ENCODE results near the gene SOBP. TPM values are rescaled to one million over a fixed set of nuclear protein-coding genes. Genes with fewer than 3 reads are reported as not detected.

The SOBP gene
- total and polyA plus RNA-seq, 2 donors = 15.3 to 27.7 TPM

DNA sequence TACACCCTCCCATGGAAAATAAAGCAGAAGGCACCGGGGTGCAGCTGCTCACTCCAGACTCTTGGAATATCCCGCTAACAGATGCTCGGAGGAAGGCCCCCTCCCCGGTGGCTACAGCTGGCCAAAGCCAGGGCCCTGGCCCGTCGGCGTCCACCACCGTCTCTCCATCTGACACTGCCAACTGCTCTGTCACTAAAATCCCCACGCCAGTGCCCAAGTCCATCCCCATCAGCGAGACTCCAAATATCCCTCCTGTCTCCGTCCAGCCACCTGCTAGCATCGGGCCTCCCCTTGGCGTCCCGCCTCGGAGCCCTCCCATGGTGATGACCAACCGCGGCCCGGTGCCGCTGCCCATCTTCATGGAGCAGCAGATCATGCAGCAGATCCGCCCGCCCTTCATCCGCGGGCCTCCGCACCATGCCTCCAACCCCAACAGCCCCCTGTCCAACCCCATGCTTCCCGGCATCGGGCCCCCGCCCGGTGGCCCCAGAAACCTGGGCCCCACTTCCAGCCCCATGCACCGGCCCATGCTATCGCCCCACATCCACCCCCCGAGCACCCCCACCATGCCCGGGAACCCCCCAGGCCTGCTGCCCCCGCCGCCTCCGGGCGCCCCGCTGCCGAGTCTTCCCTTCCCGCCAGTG, 143.9 kb downstream of the SOBP start:
- H3K4me1 ChIP-seq (ENCODE audit: insufficient read depth) = peaks cover 4% of the 10 kb centered on the region
- H3K4me3 ChIP-seq (ENCODE audit: low read depth, low read length) = no peak overlapping the region
- H3K36me3 ChIP-seq (ENCODE audit: insufficient read depth) = no peaks in the 10 kb centered on the region
- 73% methylated on average over 39 of the region's 39 CpGs for WGBS
- H3K27ac ChIP-seq (ENCODE audit: low read depth) = no peak overlapping the region
- no peak for DNase-seq (ENCODE audit: extremely low spot score)

DNA sequence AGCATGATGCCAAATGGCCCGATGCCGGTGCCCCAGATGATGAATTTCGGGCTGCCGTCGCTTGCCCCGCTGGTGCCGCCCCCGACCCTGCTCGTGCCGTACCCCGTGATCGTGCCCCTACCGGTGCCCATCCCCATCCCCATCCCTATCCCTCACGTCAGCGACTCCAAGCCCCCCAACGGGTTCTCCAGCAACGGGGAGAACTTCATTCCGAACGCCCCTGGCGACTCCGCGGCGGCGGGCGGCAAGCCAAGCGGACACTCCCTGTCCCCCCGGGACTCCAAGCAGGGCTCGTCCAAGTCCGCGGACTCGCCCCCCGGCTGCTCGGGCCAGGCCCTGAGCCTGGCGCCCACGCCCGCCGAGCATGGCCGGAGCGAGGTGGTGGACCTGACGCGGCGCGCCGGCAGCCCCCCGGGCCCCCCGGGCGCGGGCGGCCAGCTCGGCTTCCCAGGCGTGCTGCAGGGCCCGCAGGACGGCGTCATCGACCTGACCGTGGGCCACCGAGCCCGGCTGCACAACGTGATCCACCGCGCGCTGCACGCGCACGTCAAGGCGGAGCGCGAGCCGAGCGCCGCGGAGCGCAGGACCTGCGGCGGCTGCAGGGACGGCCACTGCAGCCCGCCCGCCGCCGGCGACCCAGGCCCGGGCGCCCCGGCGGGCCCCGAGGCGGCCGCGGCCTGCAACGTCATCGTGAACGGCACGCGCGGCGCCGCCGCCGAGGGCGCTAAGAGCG, 144.6 kb downstream of the SOBP start:
- WGBS = 15% methylated on average over 101 of the region's 101 CpGs

DNA sequence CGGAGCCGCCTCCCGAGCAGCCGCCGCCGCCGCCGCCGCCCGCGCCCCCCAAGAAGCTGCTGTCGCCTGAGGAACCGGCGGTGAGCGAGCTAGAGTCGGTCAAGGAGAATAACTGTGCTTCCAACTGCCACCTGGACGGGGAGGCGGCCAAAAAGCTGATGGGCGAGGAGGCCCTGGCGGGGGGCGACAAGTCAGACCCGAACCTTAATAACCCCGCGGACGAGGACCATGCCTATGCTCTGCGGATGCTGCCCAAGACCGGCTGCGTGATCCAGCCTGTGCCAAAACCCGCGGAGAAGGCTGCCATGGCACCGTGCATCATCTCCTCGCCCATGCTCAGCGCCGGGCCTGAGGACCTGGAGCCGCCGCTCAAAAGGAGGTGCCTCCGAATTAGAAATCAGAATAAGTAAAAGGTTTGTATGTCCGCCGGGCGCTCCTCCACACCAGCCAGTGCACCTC, 145.2 kb downstream of the SOBP start:
- WGBS = 59% methylated on average over 40 of the region's 40 CpGs
- Histone ChIP-seq H3K4me3 (ENCODE audit: low read depth, low read length) (peak overlapping the region; percentile 32), H3K27ac (ENCODE audit: low read depth) (no peak overlapping the region), H3K36me3 (ENCODE audit: insufficient read depth) (no peaks in the 10 kb centered on the region), H3K4me1 (ENCODE audit: insufficient read depth) (peaks cover 4% of the 10 kb centered on the region)
- no peak for DNase-seq (ENCODE audit: extremely low spot score)

More for the DNA sequence above, 144.6 kb downstream of the SOBP start:
- DNase-seq (ENCODE audit: extremely low spot score) = no peak
- H3K4me1 ChIP-seq (ENCODE audit: insufficient read depth) = peaks cover 4% of the 10 kb centered on the region
- H3K36me3 ChIP-seq (ENCODE audit: insufficient read depth) = no peaks in the 10 kb centered on the region
- peak overlapping the region; percentile 32 for H3K4me3 ChIP-seq (ENCODE audit: low read depth, low read length)
- H3K27ac ChIP-seq (ENCODE audit: low read depth) = no peak overlapping the region

DNA sequence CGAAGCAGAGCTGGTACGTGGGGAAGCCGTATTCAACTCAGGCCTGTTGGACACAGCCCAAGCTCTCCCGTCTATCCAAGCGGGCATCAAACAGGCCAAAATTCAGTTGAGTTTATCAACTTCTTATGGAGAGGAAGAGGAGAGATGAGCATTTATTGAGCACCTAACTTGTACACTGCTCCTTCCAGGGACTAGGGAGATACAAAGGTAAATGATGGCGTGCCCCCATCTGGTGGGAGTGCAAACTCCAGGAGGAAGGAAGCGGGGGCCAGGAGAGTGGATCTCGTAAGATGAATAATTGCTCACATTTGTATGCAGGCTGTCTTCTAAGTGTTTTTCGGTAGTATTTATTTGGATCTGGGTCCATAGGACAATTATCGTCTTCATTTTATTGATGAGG, 146.6 kb downstream of the SOBP start:
- H3K4me3 ChIP-seq (ENCODE audit: low read depth, low read length) = no peak overlapping the region
- WGBS = 98% methylated on average over 10 of the region's 10 CpGs
- no peak for DNase-seq (ENCODE audit: extremely low spot score)
- H3K27ac ChIP-seq (ENCODE audit: low read depth) = no peak overlapping the region
- H3K36me3 ChIP-seq (ENCODE audit: insufficient read depth) = no peaks in the 10 kb centered on the region
- H3K4me1 ChIP-seq (ENCODE audit: insufficient read depth) = peaks cover 4% of the 10 kb centered on the region

DNA sequence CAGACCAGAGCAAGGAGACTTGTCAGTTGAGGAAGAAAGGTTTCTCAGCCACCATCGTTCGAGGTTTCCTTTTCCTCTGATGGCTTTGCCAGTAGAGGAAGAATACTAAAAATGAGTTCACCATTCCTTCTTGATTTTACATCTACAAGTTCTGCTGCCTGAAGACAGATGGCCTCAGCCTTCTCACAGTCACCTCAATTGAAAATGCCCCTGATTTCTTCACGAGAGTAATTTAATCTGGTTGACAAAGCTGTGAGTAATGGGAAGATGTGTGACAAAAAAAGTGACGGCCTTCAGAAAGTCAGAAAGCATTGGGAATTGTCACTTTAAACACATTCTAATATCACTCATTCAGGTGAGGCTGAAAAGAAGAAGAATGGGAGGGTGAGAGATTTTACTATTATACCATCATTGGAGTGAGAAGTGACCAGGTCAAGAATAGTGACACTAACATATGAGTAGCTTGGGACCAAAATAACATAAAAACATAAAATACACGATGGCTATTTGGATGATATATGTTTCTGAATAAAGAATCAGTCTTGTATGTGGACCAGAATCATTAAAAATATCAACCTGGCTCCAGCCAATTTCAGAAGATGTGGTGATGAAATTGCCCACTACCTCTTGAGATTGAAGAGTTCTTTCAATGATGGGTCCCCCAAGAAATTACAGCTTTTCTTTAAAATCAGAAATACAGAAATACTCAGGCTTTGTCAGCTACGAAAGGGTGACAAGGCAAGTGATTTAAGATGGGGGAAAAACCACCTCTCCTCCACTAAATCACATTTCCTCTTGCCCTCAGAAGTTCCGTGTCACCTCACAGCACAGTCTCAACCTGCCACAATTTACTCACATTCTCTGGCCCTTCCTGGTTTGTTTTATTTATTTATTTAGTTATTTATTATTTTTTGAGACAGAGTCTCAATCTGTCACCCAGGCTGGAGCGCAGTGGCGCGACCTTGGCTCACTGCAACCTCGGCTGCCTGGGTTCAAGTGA, 147.7 kb downstream of the SOBP start:
- no peak overlapping the region for H3K4me3 ChIP-seq (ENCODE audit: low read depth, low read length)
- peaks cover 4% of the 10 kb centered on the region for H3K4me1 ChIP-seq (ENCODE audit: insufficient read depth)
- H3K36me3 ChIP-seq (ENCODE audit: insufficient read depth) = no peaks in the 10 kb centered on the region
- no peak for DNase-seq (ENCODE audit: extremely low spot score)
- no peak overlapping the region for H3K27ac ChIP-seq (ENCODE audit: low read depth)
- WGBS = 88% methylated on average over 11 of the region's 11 CpGs

DNA sequence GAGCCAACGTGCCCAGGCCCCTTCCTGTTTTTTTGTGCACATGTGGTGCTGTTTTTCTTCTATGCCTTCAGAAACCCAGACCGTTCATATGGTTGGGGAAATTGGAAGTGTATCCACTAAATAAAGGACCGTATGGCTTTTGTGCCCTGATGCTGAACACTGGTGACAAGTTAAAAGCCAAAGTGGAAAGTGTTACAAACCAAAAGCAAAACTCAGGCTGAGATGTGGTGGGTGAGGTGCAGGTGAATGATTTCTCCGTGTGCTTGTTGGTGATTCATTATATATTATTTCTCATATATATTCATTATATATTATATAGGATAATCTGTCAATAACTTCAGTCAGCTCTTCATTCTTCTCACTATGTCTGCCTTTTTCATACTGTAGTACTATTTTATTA, 148.6 kb downstream of the SOBP start:
- Histone ChIP-seq H3K4me1 (ENCODE audit: insufficient read depth) (peaks cover 4% of the 10 kb centered on the region), H3K36me3 (ENCODE audit: insufficient read depth) (no peaks in the 10 kb centered on the region), H3K27ac (ENCODE audit: low read depth) (no peak overlapping the region), H3K4me3 (ENCODE audit: low read depth, low read length) (no peak overlapping the region)
- WGBS = 88% methylated on average over 4 of the region's 4 CpGs
- DNase-seq (ENCODE audit: extremely low spot score) = no peak

DNA sequence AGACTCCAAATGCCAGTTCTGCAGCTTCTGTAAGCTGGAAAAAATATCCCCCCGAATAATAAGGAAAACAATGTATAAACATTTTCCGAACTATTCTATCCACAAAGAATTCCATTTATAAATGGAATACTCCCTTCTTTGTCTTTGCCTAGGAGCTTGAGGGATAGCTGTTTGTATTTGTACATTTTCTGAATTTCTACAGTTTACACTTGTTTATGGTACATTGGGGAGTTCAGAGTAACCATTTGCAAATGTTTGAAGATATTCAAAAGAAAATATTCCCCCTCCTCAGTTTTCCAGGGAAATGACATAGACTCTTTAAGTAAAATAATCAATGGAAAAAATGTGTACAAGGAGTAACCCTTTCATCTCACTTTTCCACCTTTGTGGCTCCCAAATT, 149.6 kb downstream of the SOBP start:
- no peak for DNase-seq (ENCODE audit: extremely low spot score)
- 32% methylated on average over 2 of the region's 2 CpGs for WGBS
- H3K4me3 ChIP-seq (ENCODE audit: low read depth, low read length) = no peak overlapping the region
- H3K27ac ChIP-seq (ENCODE audit: low read depth) = no peak overlapping the region
- H3K36me3 ChIP-seq (ENCODE audit: insufficient read depth) = no peaks in the 10 kb centered on the region
- H3K4me1 ChIP-seq (ENCODE audit: insufficient read depth) = peaks cover 2% of the 10 kb centered on the region

DNA sequence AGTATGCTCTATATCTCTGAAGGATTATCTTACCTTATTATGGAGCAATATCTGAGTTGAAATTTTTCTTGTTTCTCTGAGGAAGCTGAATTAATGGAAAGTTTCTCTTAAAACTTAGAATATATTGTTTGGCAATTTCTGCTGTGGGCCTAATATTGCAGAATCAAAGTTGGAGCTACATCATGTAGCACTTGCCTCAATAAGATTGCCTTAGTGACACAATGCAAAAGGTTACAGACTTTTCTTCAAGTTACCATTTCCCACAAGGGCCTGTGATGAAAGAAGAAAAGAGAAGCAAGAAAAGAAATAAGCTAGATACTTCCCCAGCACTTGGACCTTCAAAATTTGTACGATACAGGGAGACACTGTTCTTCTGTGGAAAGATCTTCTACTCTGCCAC, 151.2 kb downstream of the SOBP start:
- Histone ChIP-seq H3K27ac (ENCODE audit: low read depth) (no peak overlapping the region), H3K4me3 (ENCODE audit: low read depth, low read length) (no peak overlapping the region), H3K4me1 (ENCODE audit: insufficient read depth) (no peaks in the 10 kb centered on the region), H3K36me3 (ENCODE audit: insufficient read depth) (no peaks in the 10 kb centered on the region)
- DNase-seq (ENCODE audit: extremely low spot score) = no peak
- WGBS = 87% methylated on average over 1 of the region's 1 CpG

DNA sequence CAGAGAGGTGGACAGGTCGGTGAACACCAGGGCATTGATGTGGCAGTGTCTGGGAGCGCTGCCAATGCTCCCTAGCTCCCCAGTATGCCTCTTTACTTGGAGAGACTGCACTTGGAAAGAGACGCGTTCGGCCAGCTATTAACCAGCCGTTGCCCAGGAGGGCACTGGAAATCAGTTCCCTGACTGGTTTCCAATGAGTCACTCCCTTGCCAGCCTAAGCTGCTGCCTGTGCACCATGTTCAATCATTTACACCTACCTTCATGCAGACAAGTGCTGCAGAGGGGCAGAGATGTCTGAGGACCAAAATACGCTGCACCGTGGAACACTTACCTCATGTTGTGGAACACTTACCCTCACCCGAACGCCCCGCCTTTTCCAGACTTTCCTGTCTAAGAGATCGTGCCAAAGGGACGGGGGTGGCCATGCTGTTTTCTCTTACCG, 151.6 kb downstream of the SOBP start:
- WGBS = 75% methylated on average over 14 of the region's 14 CpGs
- DNase-seq (ENCODE audit: extremely low spot score) = no peak
- Histone ChIP-seq H3K36me3 (ENCODE audit: insufficient read depth) (no peaks in the 10 kb centered on the region), H3K27ac (ENCODE audit: low read depth) (no peak overlapping the region), H3K4me1 (ENCODE audit: insufficient read depth) (no peaks in the 10 kb centered on the region), H3K4me3 (ENCODE audit: low read depth, low read length) (no peak overlapping the region)

DNA sequence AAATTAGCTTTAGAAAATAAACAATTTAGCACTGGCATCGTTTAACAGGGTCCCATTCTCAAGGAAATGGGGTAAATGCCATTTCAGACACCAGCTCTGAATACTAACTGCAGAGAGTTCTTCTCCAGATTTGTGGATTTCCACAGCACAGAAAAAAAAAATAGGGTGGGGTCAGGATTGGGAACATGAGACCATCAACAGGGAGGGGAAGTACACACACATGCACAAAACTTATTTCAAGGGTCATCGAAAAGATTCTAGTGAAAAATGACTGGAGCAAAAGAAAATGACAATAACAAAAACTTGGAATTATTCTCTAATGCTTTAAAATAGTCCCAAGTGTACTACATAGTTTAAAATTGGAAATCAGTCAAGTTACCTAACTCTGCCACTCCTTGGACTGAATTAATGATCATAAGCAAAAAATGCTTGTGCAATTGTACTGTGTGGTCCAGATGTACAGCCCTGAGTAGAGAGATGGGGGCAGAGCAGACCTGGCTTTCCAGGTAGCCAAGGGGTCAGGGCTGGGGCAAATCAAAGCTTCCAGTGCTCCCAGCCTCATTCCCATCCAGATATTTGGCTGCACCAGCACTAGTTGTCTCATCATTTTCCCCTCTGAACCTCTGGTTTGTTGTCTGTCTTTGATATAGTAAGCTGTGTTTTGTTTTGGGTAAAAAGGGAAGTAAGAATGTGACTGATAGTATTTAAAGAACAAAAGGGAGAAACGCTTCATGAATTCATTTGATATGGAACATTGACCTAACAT, 152.4 kb downstream of the SOBP start:
- DNase-seq (ENCODE audit: extremely low spot score) = no peak
- H3K4me1 ChIP-seq (ENCODE audit: insufficient read depth) = no peaks in the 10 kb centered on the region
- 66% methylated on average over 3 of the region's 3 CpGs for WGBS
- H3K4me3 ChIP-seq (ENCODE audit: low read depth, low read length) = no peak overlapping the region
- no peaks in the 10 kb centered on the region for H3K36me3 ChIP-seq (ENCODE audit: insufficient read depth)
- H3K27ac ChIP-seq (ENCODE audit: low read depth) = no peak overlapping the region

DNA sequence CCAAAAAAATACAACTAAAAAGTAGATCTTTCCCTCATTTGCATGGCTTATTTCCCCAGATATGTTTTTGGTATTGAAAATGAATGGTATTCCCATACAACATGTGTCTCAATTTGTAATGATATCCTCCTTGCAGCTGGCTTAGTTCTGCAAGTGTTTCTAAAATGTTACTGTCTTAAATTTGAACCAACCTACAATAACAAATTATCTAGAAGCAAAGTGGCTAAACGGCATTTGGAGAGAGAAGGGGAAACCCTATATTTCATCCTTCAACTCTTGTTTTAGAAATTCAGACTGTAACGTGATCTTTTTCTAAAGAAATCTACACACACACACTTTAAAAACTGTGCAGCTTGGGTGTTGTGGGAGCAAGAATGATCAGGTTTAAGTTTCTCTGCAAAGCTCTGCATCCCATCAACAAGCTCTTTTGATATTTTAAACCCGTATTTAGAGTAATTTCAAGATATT, 153.0 kb downstream of the SOBP start:
- no peaks in the 10 kb centered on the region for H3K4me1 ChIP-seq (ENCODE audit: insufficient read depth)
- no peak for DNase-seq (ENCODE audit: extremely low spot score)
- H3K36me3 ChIP-seq (ENCODE audit: insufficient read depth) = no peaks in the 10 kb centered on the region
- no peak overlapping the region for H3K4me3 ChIP-seq (ENCODE audit: low read depth, low read length)
- WGBS = 79% methylated on average over 3 of the region's 3 CpGs
- H3K27ac ChIP-seq (ENCODE audit: low read depth) = no peak overlapping the region

DNA sequence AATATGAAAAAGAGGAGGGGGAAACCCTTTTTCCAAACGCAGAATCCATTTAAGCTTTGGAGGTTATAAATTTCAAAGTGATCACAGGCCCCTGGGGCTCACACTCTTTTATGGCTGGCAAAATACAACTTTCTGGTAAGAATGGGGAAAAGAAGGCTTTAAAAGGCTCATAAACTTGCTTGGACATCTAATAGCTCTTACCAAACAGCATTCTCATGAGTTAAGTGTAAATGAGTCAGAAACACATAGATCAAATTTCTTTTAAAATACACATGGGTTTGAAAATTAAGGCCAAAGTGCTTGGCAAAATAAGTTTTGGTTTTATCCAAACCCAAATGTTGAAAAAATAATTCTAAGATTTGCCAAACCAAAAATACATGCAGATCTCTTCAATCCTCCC, 154.6 kb downstream of the SOBP start:
- 57% methylated on average over 1 of the region's 1 CpG for WGBS
- Histone ChIP-seq H3K36me3 (ENCODE audit: insufficient read depth) (no peaks in the 10 kb centered on the region), H3K4me3 (ENCODE audit: low read depth, low read length) (no peak overlapping the region), H3K4me1 (ENCODE audit: insufficient read depth) (no peaks in the 10 kb centered on the region), H3K27ac (ENCODE audit: low read depth) (no peak overlapping the region)
- DNase-seq (ENCODE audit: extremely low spot score) = no peak

DNA sequence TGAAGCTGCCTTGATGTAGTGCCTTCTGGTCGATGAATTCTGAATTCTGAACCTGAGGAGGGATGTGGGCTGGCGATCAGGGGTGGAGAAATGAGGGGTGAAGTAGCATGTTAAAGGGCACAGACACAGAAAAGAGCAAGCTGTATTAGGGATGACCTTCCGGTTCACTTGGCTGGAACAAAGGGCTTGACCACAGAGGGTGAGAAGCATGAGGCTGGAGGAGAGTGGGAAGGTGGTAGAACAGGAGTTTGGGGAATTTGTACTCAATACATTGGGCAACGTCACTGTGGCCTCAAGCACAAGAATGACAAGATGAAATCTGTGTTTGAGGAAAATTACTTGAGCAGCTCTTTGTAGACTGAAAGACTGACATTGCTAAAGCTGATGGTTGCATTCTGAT, 155.8 kb downstream of the SOBP start:
- no peaks in the 10 kb centered on the region for H3K4me1 ChIP-seq (ENCODE audit: insufficient read depth)
- 88% methylated on average over 4 of the region's 4 CpGs for WGBS
- H3K27ac ChIP-seq (ENCODE audit: low read depth) = no peak overlapping the region
- no peaks in the 10 kb centered on the region for H3K36me3 ChIP-seq (ENCODE audit: insufficient read depth)
- no peak overlapping the region for H3K4me3 ChIP-seq (ENCODE audit: low read depth, low read length)
- DNase-seq (ENCODE audit: extremely low spot score) = no peak

Measured in urinary bladder (tissue), 4 donors.